ENCODE data around the gene DLX2. TPM values are rescaled to one million over a fixed set of nuclear protein-coding genes. Genes with fewer than 3 reads are reported as not detected.
"Not testable (repeated sequence)": the region's sequence is repeated elsewhere in the genome, so short reads cannot be mapped to it uniquely, and the experiment has no call there.

Gene DLX2
- total RNA-seq, result not detected

DNA sequence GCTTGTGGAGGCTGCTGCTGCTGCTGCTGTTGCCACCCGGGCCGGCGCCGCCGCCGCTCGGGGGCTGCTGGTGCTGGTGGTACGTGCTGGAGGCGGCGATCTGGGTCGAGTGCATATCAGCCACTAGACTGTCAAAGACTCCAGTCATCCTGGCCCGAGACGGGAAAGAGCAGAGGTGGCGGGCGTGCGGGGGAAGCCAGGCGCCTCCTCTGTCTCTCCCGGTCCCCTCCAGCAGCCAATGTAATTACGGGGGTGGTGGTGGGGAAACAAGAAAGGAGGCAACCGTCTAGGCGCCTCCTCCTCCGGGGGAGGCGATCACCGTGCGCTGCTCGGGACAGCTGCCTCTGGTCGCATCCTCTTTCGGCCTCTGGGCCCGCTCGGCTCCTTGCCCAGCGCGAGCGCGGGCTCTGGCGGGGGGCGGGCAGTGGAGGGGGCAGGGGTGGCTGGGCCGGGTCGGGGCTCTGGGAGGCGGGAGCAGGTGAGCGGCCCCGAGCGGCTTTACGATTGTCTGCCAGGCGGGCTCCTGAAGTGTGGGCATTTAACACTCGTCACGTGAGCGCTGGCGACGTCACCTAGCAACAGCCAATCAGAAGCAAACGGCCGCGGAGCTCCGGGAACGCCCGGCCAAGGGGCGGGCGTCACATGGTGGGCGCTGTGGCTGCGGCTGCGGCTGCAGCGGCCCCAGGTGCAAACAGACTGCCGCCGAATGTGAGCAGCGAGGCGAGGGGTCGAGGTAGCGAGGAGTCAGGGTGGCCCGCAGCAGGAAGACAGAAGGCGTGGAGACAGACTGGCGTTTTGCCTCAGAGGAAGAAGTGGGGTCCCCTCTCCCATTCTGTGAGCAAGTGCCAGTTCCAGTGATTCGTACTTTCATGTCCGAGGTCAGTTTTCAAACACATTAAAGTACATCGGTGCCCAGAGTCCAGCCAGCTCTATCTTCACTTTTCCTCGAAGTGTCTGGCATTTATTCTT, at the start of gene DLX2:
TSS of gene DLX2 (minus strand) at position 510 of the 969 bp plus-strand sequence. CDS start at position 148, 362 bp downstream.
- in situ Hi-C loops (cut with MboI; ENCODE audit: low sequenced_read_pairs in 4 of 4) (loop anchor here (10.0 to 25.0 kb wide), 5 partner anchors 290 to 515 kb away; no protein-coding TSS in a partner anchor), intact Hi-C loops (cut with DNase I; ENCODE audit: low total_unique reads) (loop anchor here (1.0 to 10.0 kb wide), 5 partner anchors 18 to 415 kb away; partner anchors contain the start of genes DLX1 and DYNC1I2)
- TF ChIP-seq, protein P1, sequence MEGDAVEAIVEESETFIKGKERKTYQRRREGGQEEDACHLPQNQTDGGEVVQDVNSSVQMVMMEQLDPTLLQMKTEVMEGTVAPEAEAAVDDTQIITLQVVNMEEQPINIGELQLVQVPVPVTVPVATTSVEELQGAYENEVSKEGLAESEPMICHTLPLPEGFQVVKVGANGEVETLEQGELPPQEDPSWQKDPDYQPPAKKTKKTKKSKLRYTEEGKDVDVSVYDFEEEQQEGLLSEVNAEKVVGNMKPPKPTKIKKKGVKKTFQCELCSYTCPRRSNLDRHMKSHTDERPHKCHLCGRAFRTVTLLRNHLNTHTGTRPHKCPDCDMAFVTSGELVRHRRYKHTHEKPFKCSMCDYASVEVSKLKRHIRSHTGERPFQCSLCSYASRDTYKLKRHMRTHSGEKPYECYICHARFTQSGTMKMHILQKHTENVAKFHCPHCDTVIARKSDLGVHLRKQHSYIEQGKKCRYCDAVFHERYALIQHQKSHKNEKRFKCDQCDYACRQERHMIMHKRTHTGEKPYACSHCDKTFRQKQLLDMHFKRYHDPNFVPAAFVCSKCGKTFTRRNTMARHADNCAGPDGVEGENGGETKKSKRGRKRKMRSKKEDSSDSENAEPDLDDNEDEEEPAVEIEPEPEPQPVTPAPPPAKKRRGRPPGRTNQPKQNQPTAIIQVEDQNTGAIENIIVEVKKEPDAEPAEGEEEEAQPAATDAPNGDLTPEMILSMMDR (IDR thresholded peaks at IDR 0.05 in 4 of 5, conservative IDR thresholded peaks at IDR 0.05 in 1 of 5), result no peak
- TF ChIP-seq POLR2A (IDR thresholded peaks at IDR 0.05), result no peak
- peaks cover 98 to 100% (median 100%) of the 10 kb centered on the region in 3 donors for H3K27me3 ChIP-seq
- no peaks in the 10 kb centered on the region for H3K9me3 ChIP-seq
- ATAC-seq (peak; percentile 42 to 53), DNase-seq (peak; percentile 54 to 56)
- H3K4me1 ChIP-seq, result peaks cover 17 to 43% of the 10 kb centered on the region in 2 donors
- peak within 1 kb of the TSS; percentile 45 to 68 (median 52) for H3K4me3 ChIP-seq
- H3K36me3 ChIP-seq, result no peaks in the 10 kb centered on the region
- no peak within 1 kb of the TSS for H3K27ac ChIP-seq

DNA sequence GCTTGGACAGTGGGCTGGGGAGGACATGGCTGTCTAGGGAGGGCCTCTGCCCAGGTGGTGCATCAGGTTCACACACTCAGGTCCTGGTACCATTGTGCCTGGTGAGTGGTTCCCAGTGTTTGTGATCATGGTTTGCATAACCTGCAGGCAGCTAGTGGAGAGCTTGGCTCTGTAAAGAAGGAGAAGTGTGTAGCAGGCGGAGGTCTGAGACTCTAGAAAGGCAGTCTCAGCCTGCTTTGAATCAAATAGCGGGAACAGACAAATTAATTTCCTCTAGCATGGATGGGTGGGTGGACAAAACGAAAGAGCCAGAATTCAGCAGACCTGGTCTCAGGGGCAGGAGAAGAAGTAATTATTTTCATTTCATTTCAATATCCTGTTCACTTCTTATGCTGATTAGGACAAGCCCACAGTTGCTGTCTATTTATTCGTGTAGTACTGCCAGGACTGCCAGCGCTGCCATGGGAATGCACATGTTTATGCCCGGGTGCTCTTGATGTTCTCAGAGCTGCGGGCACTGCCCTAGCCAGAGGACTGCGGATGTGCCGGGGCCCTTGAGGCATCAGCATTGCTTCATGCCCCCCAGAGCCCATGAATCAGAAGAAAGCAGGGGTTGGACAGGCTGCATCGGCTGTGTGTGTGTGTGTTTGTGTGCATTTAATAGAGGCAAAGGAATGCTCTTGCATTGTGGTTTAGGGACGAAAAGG, 45.4 kb upstream of the DLX2 start:
- in situ Hi-C loops (cut with MboI; ENCODE audit: low sequenced_read_pairs in 4 of 4) (loop anchor here in 1 of 4 donors (25.0 kb wide), 1 partner anchor 561 kb away; no protein-coding TSS in a partner anchor), intact Hi-C loops (cut with DNase I; ENCODE audit: low total_unique reads) (no loop called here)
- TF ChIP-seq POLR2A (IDR thresholded peaks at IDR 0.05), result no peak
- TF ChIP-seq, protein P1 (IDR thresholded peaks at IDR 0.05 in 4 of 5, conservative IDR thresholded peaks at IDR 0.05 in 1 of 5), result no peak
- Histone ChIP-seq H3K27ac (no peak overlapping the region), H3K4me3 (no peak overlapping the region), H3K36me3 (no peaks in the 10 kb centered on the region), H3K9me3 (no peaks in the 10 kb centered on the region), H3K27me3 (no peaks in the 10 kb centered on the region), H3K4me1 (no peaks in the 10 kb centered on the region)
- DNase-seq (no peak), ATAC-seq (no peak)

DNA sequence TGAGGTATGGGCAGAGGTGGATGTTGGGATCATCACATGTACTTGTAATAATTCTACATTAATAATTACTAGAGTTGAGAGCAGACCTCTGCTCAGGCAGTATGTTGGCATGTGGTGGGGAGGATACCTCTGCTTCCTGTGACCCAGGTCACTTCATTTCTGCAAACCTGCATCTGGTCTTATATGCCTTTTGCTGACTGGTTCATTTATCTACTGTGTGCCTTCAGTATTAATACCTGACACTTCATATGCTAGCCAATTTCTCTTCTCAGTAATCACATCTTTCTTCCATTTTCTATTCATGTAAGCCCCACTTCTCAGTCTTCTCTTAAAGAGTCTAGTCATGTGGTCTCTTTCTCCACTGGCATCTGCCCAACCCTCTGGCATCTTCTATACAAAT, 41.1 kb upstream of the DLX2 start:
- Histone ChIP-seq H3K27ac (no peak overlapping the region), H3K4me1 (no peaks in the 10 kb centered on the region), H3K9me3 (no peaks in the 10 kb centered on the region), H3K4me3 (no peak overlapping the region), H3K27me3 (no peaks in the 10 kb centered on the region), H3K36me3 (no peaks in the 10 kb centered on the region)
- in situ Hi-C loops (cut with MboI; ENCODE audit: low sequenced_read_pairs in 4 of 4), result loop anchor here in 1 of 4 donors (25.0 kb wide), 1 partner anchor 557 kb away; no protein-coding TSS in a partner anchor
- intact Hi-C loops (cut with DNase I; ENCODE audit: low total_unique reads), result no loop called here
- DNase-seq, result no peak
- TF ChIP-seq, protein P1 (IDR thresholded peaks at IDR 0.05 in 4 of 5, conservative IDR thresholded peaks at IDR 0.05 in 1 of 5), result no peak
- TF ChIP-seq POLR2A (IDR thresholded peaks at IDR 0.05), result no peak
- no peak for ATAC-seq

DNA sequence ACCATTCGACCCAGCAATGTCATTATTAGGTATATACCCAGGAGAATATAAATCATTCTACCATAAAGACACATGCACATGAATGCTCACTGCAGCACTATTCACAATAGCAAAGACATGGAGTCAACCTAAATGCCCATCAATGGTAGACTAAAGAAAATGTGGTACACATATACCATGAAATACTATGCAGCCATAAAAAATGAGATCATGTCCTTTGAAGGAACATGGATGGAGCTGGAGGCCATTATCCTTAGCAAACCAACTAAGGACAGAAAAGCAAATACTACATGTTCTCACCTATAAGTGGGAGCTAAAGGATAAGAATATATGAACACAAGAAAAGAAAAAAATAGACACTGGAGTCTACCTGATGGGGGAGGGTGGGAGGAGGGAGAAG, 36.0 kb upstream of the DLX2 start:
- ATAC-seq; DNase-seq; H3K27ac ChIP-seq; H3K4me3 ChIP-seq; H3K4me1 ChIP-seq; H3K27me3 ChIP-seq; H3K9me3 ChIP-seq; intact Hi-C loops (cut with DNase I; ENCODE audit: low total_unique reads); H3K36me3 ChIP-seq: not testable (repeated sequence)
- in situ Hi-C loops (cut with MboI; ENCODE audit: low sequenced_read_pairs in 4 of 4), result loop anchor here in 1 of 4 donors (25.0 kb wide), 1 partner anchor 551 kb away; no protein-coding TSS in a partner anchor

Data from gastrocnemius medialis (tissue), 4 donors.